ENCODE measurements around the gene ZNF543. TPM values are rescaled to one million over a fixed set of nuclear protein-coding genes. Genes with fewer than 3 reads are reported as not detected.
A peak's percentile ranks its signal among the peaks of the same experiment; 100 is the strongest.

ZNF543 gene
- total and polyA plus RNA-seq, 2 donors (not counting 1 experiment from before 2014, with no cell fraction given), result 4.6 to 16.7 TPM

DNA sequence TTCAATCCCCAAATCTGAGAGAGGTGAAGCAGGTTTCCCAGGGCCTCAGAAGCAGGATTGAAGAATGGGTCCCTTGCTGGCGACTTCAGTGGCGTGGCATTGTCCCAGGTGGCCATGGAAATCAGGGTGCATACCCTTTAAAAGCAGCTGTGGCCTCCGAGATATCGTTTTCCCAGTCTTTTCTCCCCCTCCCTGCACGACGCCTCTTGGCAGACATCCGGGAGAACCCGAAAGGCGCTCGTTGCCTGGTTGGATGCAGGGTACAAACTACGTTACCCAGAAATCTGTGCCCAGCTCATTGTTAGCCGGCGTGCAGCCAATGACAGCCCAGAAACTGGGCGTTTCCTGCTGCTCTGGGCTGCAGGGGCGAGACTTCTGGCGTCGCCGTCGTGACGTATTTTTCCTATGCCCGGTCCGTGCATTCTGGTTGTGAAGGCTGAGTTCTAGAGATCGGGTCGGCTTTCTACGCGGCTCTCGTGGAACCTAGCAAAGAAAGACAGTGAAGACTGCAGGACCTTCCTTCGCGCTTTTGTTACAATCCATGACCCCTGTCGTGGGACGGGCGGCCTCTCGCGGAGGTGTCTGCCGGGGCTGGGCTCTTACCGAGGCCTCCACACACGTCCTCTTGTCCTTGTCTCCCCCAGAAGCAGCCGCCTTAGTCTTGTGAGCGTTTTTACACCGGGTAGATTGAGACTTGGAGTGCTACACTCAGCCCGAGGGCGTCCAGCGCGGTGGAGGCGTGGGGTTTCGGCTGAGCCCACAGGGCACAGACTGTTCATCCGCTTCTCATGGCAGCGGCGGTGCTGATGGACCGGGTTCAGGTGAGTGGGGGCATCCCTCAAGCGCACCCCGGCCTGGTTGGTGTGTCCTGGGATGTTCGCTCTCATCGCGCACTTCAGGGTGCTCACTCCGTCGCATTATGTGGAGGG lies 30.9 kb downstream of the ZNF543 start, which contains the start of gene ZNF304:
TSS of gene ZNF304 (plus strand) at position 395 of the 929 bp plus-strand sequence. CDS start at position 789, 394 bp downstream.
- Histone ChIP-seq H3K9ac (ENCODE audit: low read length) (peak within 1 kb of the TSS; percentile 88), H3K4me1 (ENCODE audit: control insufficient read depth in 2 of 2, insufficient read depth in 2 of 2, low read length in 2 of 2) (peaks cover 15 to 19% of the 10 kb centered on the region in 2 donors), H3K79me2 (ENCODE audit: control insufficient read depth, insufficient read depth, low read length) (peaks cover 27% of the 10 kb centered on the region), H3K9me3 (ENCODE audit: control extremely low read depth in 1 of 3, control insufficient read depth in 2 of 3, insufficient read depth in 1 of 3, low read length in 2 of 3) (peaks cover 0 to 20% (median 0%) of the 10 kb centered on the region in 3 donors), H4K20me1 (ENCODE audit: control insufficient read depth, insufficient read depth, low read length, poor library complexity, severe bottlenecking) (no peaks in the 10 kb centered on the region), H3K27me3 (replicated peaks in 1 of 4; ENCODE audit: control extremely low read depth in 1 of 4, control insufficient read depth in 3 of 4, insufficient read depth in 4 of 4, low read length in 3 of 4) (no peaks in the 10 kb centered on the region), H3K4me2 (replicated peaks; ENCODE audit: low read depth, low read length, poor library complexity, severe bottlenecking) (peak within 1 kb of the TSS; percentile 93), H3K36me3 (replicated peaks in 1 of 2; ENCODE audit: control extremely low read depth in 1 of 2, control insufficient read depth in 1 of 2, extremely low read depth in 1 of 2, insufficient read depth in 2 of 2, low read length in 1 of 2) (peaks cover 18 to 24% of the 10 kb centered on the region in 2 experiments), H3K27ac (ENCODE audit: low read length in 2 of 2) (peak within 1 kb of the TSS; percentile 50 to 86), H3K4me3 (ENCODE audit: control extremely low read depth in 1 of 5, extremely low read depth in 1 of 5, insufficient read depth in 1 of 5, low read depth in 2 of 5, low read length in 4 of 5) (peak within 1 kb of the TSS; percentile 66 to 97 (median 87)), H2AFZ (ENCODE audit: insufficient read depth, low read depth, low read length, poor library complexity, severe bottlenecking) (peak within 1 kb of the TSS; percentile 89)
- ATAC-seq (ENCODE audit: low read depth), result peak; percentile 100
- TF ChIP-seq EZH2 (IDR thresholded peaks at IDR 0.05; ENCODE audit: borderline replicate concordance, insufficient read depth, low read depth, low read length, poor library complexity, severe bottlenecking) (no peak), CTCF (IDR thresholded peaks at IDR 0.05) (no peak)
- Mint-ChIP-seq H3K9me3 (ENCODE audit: insufficient read depth) (peaks cover 5% of the 10 kb centered on the region), H3K4me1 (peaks cover 31% of the 10 kb centered on the region), H3K27me3 (peaks cover 4% of the 10 kb centered on the region), H3K27ac (peak within 1 kb of the TSS; percentile 90), H3K4me3 (peak within 1 kb of the TSS; percentile 97)
- intact Hi-C loops (cut with micrococcal nuclease), result loop anchor here (1.0 kb wide), 5 partner anchors 12 to 111 kb away; partner anchors contain the start of genes TRAPPC2B, ZNF17, ZNF460 and ZNF543
- ChIA-PET POLR2A (interaction anchor here (1.0 kb wide), 1 partner anchor 12 kb away, joined by 5 read pairs; the partner anchor contains the start of genes TRAPPC2B and ZNF547), CTCF (no interaction called here)
- peak; percentile 90 for DNase-seq
- 4% methylated on average over 57 of the region's 57 CpGs for WGBS (ENCODE audit: insufficient coverage)

Measured in B cell (primary cell).